ENCODE measurements around the gene RACK1.
A peak's percentile ranks its signal among the peaks of the same experiment; 100 is the strongest.

RACK1 gene

DNA sequence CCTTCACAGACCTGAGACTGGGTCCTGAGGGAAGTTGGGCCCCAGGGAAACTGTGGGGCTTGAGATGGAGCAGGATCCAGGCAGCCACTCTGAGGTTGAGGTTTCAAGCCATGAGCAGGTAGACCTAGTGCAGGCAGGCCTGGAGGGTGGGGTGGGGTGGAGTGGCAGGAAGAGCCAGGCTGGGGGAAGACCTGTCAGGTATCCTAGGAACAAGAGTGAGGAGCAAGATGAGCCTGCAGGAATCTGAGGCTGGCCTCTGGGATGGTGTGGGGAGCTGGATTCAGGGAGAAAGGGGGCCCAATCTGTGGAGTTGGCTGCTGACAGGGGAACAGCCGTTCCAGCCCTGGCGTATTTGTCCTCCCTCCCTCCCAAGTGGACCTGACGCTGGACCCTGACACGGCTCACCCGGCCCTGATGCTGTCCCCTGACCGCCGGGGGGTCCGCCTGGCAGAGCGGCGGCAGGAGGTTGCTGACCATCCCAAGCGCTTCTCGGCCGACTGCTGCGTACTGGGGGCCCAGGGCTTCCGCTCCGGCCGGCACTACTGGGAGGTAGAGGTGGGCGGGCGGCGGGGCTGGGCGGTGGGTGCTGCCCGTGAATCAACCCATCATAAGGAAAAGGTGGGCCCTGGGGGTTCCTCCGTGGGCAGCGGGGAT is 9.8 kb downstream of the RACK1 start:
- DNase-seq (ENCODE audit: low spot score), result no peak

DNA sequence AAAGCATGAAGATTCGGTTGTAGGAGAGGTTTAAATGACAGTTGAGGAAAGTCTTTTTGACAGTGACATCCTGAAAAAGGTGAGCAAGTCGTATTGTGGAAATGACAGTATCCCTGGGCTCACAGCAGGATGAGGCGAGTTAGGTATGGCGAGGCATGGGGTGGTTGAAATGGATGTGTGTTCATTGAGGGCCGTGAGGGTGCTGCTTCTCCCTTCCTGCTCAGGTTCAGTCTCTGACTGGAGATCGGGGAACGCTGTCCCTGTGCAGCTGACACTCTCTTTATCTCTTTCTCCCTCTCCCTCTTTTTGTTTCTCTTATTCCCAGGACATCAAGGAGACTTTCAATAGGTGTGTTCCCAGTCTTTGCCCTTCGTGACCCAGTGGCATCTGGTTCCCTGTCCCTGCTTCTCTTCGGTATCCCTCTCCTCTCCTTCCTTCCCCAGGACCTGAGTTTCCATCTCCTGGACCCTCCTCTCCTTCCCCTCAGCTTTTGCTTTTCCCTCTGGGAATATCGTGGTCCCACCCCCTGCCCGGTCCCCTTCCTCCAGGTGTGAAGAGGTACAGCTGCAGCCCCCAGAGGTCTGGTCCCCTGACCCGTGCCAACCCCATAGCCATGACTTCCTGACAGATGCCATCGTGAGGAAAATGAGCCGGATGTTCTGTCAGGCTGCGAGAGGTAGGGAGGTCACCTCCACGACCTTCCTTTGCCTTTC is 10.5 kb downstream of the RACK1 start:
- DNase-seq (ENCODE audit: low spot score), result no peak

DNA sequence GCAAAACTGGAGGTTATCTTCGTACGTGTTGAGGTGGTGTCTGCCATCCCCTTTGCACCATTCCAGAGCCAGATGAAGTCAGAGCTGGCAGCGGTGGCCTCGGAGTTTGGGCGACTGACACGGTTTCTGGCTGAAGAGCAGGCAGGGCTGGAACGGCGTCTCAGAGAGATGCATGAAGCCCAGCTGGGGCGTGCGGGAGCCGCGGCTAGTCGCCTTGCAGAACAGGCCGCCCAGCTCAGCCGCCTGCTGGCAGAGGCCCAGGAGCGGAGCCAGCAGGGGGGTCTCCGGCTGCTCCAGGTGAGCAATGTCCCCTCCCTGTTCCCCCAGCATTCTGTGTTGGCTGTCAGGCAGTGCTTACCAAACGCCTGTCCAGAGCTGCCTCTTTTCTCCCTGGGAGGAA is 11.1 kb downstream of the RACK1 start:
- no peak for DNase-seq (ENCODE audit: low spot score)

DNA sequence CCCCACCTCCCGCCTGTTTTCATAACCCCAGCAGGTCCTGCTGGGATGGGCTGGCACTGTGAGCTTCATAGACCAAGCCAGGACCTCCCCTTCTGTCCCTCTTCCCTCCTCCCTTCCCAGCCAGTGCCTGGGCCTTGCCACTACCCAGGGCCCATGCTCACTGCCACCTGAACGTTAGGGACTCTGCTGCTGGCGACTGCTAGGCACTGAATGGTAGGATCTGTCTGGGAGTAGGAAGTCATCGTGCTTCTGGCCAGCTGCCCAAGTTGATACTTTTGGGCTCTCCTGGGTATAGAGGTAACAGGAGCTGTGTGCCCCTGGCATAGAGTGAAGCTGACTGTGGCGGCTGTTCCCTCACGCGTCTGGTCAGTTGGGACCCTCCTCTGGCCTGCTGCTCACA is 12.3 kb downstream of the RACK1 start:
- no peak for DNase-seq (ENCODE audit: low spot score)

DNA sequence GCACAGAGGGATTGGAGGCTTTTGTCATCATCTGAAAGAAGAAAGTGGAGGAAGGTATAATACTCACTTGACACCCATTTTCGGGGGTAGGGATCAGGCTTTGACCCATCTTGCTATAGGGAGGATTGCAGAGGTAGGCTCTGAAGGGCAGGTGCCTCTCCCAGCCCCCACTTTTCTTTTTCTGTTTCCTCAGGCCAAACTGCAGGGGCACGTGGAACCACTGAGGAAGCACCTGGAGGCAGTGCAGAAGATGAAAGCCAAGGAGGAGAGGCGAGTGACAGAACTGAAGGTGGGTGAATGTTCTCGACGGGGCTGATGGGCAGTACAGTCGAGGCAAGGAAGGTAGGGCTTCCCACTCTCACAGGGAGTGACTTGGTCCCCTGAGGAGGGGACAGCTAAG is 13.2 kb downstream of the RACK1 start:
- DNase-seq (ENCODE audit: low spot score), result no peak

DNA sequence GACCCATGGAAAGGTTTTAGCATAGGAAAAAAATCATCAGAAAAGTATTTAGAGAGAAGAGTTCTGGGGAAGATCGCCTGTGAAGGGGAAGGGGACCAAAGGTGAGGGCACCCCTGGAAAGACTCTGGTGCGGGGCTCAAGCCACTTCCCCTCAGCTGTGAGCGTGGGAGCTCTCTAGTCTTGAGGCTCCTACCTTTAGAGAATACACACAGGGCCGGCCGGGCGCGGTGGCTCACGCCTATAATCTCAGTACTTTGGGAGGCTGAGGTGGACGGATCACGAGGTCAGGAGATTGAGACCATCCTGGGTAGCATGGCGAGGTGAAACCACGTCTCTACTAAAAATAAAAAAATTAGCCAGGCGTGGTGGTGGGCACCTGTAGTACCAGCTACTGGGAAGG is 13.7 kb downstream of the RACK1 start:
- no peak for DNase-seq (ENCODE audit: low spot score)

DNA sequence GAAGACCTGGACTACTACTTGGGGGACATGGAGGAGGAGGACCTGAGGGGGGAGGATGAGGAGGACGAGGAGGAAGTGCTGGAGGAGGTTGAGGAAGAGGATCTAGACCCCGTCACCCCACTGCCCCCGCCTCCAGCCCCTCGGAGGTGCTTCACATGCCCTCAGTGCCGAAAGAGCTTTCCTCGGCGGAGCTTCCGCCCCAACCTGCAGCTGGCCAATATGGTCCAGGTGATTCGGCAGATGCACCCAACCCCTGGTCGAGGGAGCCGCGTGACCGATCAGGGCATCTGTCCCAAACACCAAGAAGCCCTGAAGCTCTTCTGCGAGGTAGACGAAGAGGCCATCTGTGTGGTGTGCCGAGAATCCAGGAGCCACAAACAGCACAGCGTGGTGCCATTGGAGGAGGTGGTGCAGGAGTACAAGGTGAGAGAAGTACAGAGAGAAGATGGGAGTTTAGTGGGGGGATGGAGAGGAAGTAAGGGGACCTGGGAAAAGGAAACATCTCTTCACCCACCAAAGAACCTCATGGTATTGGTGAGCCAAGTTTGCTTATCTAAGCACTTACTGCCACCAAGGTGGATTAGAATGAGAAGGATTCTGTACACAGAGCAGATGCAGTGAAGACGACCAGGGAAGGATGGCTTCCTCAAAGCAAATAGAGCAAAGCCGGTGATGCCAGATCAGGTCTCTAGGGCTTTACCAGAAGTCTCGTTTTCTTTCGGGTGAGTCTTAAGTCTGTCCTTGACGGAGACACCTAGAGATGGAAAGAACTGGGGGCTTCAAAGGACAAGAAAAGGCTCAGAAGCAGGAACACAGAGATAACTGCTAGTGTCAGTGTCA is 19.1 kb downstream of the RACK1 start:
- no peak for DNase-seq (ENCODE audit: low spot score)

DNA sequence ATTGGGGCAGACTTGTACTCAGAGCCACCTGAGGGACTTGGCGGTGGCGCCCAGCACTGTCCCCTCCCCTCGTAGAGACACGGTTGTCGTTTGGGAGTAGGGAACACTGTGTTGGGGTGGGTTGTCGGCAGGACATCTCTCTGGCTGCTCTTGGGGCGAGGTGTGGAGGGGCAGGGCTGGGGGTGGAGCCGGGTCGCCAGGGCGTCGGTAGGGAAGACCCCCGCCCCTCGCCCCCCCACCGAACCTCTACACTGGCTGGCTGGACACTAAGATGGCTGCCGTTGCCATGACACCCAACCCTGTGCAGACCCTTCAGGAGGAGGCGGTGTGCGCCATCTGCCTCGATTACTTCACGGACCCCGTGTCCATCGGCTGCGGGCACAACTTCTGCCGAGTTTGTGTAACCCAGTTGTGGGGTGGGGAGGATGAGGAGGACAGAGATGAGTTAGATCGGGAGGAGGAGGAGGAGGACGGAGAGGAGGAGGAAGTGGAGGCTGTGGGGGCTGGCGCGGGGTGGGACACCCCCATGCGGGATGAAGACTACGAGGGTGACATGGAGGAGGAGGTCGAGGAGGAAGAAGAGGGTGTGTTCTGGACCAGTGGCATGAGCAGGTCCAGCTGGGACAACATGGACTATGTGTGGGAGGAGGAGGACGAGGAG is 19.8 kb downstream of the RACK1 start:
- DNase-seq (ENCODE audit: low spot score), result no peak

DNA sequence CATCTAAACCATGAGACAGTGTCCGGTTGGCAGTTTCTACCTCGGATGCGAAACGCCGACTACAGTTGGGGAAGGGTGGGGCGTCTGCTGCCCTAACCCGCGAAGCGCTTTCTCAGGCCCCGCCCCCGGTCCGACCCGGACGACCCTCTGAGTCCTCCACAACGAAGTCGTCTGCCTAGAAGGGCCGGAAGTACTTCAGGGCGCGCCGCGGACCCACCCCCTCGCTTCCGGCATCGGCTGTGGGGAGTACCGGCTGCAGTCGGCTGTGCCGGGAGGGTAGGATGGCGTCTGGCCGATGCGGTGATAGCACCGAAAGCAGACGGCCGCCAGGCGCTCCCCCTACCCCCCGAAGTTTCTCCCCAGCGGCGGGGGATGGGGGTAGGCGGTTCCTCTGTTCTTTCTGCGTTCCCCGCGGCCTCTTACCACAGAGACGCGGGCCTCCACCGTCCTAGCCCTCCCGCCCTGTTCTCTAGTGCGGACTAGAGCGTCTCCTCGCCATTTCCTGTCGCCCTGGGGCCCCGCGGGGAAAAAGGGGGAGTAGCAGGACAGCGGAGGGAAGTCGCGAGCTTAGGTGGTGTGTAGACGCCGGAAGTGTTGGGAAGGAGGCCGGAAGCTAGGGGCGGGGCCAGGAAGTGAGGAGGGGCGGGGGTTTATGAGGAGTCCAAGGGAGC is 20.5 kb downstream of the RACK1 start, which contains the start of gene TRIM41:
TRIM41 (plus strand) TSS at position 224 of the 671 bp plus-strand sequence. CDS start 719 bp downstream, outside the sequence.
- DNase-seq (ENCODE audit: low spot score), result peak; percentile 99

DNA sequence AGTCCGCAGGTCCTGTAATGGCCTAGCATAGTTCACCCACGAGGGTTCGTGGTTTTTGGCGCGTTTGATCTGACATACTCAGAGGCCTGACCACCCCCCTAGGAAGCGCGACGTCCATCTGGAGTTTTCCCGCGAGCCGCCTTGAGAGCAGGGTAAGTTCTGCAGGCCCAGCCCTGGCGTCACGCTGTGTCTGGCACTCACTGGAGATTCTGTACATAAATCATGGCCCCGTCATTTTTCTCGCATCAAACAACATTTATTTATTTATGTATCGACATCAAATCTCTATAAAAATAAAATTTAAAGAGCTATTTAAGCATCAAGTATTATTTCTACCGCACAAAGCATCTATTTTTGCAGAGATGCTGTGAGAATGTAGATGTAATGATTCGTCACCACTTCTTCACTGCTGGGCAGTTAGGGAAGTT is 21.1 kb downstream of the RACK1 start:
- no peak for DNase-seq (ENCODE audit: low spot score)

DNA sequence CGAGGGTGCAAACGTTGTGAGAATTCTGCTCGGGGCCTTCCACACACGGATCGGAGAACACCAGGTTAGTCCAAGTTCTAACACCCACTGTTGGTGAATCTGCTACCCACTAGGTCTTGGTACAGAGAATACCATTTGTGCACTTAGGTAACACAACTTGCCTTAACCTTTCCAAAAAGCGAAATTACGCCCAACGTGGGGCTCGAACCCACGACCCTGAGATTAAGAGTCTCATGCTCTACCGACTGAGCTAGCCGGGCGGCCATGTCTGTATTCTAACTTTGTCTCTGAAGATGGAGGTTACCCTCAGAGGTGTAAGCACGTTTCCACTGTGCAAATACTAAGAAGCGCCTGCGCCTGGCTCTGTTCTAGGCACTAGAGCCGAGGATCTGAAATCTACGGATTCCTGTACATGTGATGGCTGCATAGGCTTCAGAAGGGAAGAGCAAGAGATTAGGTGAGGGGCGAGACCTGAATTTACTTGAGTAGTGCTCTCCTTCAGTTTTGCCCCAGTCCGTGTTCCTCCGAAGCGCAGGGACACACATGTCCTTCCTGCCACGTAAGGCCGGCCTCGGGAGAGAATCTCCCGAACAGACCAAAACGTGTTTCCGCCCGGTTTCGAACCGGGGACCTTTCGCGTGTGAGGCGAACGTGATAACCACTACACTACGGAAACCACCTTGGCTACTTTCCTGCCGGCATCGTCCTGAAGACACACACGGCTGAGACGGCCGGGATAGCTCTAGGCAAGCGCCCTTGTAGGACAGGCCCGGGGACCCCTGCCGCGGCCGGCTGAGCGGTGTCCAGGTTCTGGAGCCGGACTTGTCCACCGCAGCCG is 21.7 kb downstream of the RACK1 start:
- DNase-seq (ENCODE audit: low spot score), result peak; percentile 99

DNA sequence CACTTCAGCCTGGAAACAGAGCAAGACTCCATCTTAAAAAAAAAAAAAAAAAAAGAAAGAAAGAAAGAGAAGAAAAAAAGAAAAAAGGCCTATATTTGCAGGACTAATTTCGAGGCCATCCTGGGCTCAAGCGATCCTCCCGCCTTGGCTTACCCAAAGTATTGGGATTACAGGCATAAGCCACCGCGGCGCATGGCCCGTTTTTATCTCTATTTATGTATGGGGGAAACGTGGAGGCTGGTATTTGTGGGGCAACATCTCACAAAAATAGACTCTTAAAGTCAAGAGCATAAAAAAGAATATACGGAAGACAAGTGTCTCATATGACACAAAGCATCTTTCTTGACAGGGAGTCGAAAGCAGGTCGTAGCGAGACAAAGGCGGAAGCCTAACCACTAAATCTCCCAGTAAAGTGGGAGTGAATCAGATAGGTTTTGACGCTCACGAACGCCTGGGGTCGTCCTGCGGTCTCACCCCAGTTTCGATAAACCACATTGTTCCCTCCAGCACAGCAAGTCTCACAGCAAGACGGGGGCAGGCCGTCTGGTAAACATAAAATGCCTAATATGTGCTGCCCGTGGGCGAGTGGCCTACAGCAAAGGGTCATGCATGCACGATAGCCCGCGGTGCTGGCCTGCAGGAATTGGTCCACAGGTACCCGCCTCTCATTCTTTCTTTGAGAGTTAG is 22.5 kb downstream of the RACK1 start:
- no peak for DNase-seq (ENCODE audit: low spot score)

DNA sequence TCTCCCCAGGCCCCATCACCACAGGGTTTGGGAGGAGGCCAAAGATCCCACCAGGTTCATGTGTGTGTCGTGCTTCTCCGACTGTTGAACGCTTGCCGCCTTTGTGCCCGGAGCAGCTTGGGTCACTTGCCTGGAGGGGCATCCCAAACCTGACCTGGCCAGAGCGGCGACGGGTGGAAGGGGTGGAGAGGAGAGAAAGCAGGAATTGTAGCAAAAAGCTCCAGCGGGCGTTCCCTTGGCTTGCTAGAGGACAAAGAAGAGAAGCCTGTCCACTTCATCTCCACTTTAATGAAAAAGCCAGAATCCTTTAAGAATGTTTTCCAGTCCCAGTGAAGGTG is 23.6 kb downstream of the RACK1 start:
- DNase-seq (ENCODE audit: low spot score), result no peak

DNA sequence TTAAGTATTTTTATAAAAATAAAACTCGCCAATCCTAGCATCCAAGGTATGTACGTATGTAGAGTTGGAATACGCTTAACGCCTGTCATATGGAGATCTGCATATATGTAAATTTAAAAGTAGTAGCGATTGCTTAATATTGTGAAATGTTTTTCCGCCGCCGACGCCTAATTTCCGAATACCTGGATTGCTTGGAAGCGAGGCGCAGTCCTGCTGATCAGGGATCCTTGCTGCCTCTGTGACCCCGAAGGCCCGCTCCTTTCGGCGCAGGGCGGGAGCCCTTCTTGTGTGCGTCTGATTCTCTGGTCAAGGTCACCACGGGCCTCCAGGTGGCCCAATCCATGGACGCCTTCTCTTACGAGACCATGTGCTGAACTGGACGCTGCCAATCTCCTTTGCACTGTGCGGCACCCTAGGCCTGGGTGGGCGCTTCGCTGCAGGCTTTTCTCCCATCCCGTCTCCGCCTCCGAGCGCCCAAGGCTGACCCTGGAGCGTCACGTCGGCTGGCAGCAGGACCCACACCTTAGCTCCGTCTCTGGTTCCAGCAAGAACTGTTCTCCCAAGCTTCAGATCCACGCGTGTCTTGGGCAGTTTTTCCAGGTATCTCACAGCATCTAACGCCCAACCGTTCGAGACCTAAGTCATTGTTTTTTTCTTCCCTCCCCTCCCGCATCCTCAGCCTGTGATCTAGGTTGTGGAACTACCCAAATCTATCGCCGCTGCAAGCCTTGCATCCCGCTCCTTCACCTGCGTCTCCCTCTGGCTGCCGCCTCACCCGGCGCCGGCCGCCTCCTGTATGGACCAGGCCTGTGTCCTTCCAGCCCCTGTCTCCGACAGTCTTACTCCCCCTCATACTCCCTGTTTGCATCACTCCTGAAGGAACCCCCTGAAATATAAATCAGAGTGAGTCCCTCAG is 24.2 kb downstream of the RACK1 start:
- no peak for DNase-seq (ENCODE audit: low spot score)

DNA sequence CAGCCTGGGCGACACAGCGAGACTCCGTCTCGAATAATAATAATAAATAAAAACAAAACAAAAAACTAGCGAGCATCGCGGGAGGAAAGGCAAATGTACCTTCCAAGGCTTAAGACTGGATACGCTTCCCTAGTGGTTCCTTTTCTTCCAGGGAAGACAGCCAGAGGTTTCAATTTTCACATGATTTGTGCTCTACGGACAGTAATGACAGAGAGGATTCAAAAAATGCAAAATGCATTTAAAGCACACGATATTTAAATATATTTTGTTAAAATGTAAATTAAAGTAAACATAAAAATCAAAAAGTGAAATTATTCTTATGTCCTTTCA is 24.9 kb downstream of the RACK1 start:
- no peak for DNase-seq (ENCODE audit: low spot score)

DNA sequence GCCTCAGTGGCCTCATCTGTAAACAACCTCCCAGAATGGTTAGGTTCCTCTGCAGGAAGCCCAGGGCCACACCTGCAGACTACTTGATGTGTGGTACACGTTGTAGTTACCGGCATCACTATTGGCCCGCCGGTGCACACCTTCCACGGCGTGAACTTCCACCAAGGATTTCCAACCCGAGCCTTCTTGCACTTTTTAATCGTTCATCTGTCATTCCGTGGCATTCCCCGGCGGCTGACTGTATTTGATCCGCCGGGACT is 26.0 kb downstream of the RACK1 start:
- no peak for DNase-seq (ENCODE audit: low spot score)

DNA sequence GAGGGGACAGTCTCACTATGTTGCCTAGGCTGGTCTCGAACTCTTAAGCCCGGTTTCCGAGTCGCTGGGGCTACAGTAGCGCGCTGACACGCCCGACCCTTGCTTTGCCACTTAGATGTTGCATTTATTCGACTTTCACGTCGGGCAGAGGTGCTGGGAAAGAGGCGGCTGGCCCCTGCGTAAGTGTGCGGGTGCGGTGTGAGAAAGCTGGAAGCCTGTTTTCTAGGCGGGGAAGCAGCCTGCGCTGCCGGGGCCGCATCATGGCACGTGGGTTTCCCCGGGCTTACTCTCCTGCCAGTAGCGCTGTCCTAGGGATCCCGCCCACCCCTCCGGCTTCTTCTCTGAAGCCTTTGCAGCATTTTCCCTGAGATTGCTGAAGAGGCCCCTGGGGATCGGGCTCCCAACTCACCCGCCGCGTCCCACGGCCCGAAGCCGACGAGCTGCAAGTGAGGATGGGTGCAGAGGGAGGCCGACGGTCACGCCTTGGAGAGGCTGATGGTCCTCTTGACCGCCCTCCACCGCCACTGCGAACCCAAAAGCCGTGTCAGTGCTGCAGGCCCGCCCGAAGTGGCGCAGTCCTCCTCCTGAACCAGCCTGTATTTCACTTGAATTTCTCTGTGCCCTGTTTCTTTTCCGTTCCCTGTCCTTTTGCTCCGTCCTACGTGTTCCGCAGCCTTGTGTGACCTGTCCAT is 26.4 kb downstream of the RACK1 start:
- peak; percentile 53 for DNase-seq (ENCODE audit: low spot score)

DNA sequence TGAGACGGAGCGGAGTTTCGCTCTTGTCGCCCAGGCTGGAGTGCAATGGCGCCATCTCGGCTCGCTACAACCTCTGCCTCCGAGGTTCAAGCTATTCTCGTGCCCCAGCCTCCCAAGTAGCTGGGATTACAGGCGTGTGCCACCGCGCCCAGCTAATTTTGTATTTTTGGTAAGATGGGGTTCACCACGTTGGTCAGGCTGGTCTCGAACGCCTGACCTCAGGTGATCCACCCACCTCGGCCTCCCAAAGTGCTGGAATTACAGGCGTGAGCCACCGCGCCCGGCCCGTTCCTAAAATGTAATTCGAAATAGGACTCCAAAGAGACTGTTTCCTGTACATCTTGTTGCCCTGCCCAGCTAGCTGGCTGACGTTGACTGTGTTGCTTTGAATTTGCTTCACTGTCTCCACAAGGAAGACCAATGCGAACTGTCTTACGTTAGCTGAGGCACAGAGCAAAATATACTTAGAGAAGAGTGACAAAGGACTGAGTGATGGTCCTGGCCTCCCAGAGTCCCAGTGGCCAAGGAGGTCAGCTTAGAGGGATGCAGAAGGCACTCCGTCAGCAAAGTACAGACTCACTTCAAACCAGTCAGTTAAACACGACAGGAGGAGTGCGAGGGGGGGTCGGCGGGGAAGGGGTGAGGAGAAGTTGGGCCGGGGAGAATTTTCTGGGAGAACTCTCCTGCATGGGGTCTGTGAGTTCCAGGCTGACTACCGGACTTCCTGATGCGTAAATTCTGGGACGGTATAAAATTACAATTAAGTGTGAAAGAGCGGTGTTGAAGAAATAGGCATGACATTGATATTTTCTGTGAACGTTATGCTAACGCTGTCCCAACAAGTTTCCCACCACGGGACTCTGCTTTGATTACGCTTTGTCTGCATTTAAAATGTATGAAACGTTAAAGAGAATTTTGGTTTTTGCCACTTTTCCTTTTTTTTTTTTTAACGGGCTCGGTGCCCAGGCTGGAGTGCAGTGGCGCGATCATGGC is 27.4 kb downstream of the RACK1 start:
- no peak for DNase-seq (ENCODE audit: low spot score)

All from kidney tubule cell (primary cell).